SU-DHL-6 (cell line): ENCODE measurements around the gene BTBD2.
A peak's percentile ranks its signal among the peaks of the same experiment; 100 is the strongest.

Source experiments
- H2AFZ ChIP-seq: fragments of 200-600 bp; sonication (generic); 2 replicates; pipeline ENCODE4 v1.6.1; 2014; ENCODE audit warnings: low read depth, mild to moderate bottlenecking, moderate library complexity, mixed read lengths, antibody characterized with exemption, low read length; ENCODE audit not compliant: severe bottlenecking
- H3F3A ChIP-seq: fragments of 200-600 bp; shearing (Covaris generic); 2 replicates; pipeline ENCODE4 v1.6.0; 2016; ENCODE audit warnings: antibody characterized with exemption, mild to moderate bottlenecking; ENCODE audit not compliant: insufficient read depth
- H3K27ac ChIP-seq: fragments of 200-600 bp; sonication (generic); 2 replicates; pipeline ENCODE4 v1.5.1; 2016; ENCODE audit warnings: low read depth, mild to moderate bottlenecking, low read length, moderate library complexity, mixed read lengths
- H3K27me3 ChIP-seq: fragments of 200-600 bp; sonication (generic), shearing (Covaris generic); 2 replicates; pipeline ENCODE4 v1.6.0; 2014; ENCODE audit warnings: mild to moderate bottlenecking, low read length
- H3K36me3 ChIP-seq: fragments of 200-600 bp; sonication (generic); 2 replicates; pipeline ENCODE4 v1.6.1; 2014; ENCODE audit warnings: mild to moderate bottlenecking, low read length, mixed read lengths
- H3K4me2 ChIP-seq: fragments of 300-600, 200-600 bp; shearing (Covaris generic), sonication (generic); 2 replicates; pipeline ENCODE4 v1.6.0; 2014; ENCODE audit warnings: low read length, low read depth, mild to moderate bottlenecking; ENCODE audit not compliant: poor library complexity, severe bottlenecking
- H3K4me3 ChIP-seq: fragments of 200-600 bp; sonication (generic); 2 replicates; pipeline ENCODE4 v1.5.1; 2014; ENCODE audit warnings: antibody characterized with exemption, low read length, mild to moderate bottlenecking, mixed read lengths; ENCODE audit not compliant: insufficient read depth, poor library complexity, severe bottlenecking
- H3K79me2 ChIP-seq: fragments of 200-600 bp; sonication (generic); 2 replicates; pipeline ENCODE4 v1.6.1; 2014; ENCODE audit warnings: mild to moderate bottlenecking, low read length, moderate library complexity; ENCODE audit not compliant: insufficient read depth
- H3K9ac ChIP-seq: fragments of 200-600 bp; sonication (generic); 2 replicates; pipeline ENCODE4 v1.7.0; 2014; ENCODE audit warnings: mild to moderate bottlenecking, low read length
- H3K9me2 ChIP-seq: fragments of 200-600 bp; sonication (generic); replicated peaks from 2 replicates; pipeline ENCODE4 v1.6.1; 2014; ENCODE audit warnings: low read length; ENCODE audit not compliant: insufficient read depth
- H3K9me3 ChIP-seq: fragments of 200-600 bp; sonication (generic); 2 replicates; pipeline ENCODE4 v1.6.1; 2014; ENCODE audit warnings: low read length, mixed read lengths; ENCODE audit not compliant: insufficient read depth
- H4K20me1 ChIP-seq: fragments of 200-600 bp; sonication (generic); 2 replicates; pipeline ENCODE4 v1.6.1; 2014; ENCODE audit warnings: low read depth, mild to moderate bottlenecking, antibody characterized with exemption, low read length, moderate library complexity, mixed read lengths
- CTCF ChIP-seq: fragments of 200-600 bp; sonication (generic); IDR thresholded peaks from one replicate; pipeline ENCODE4 v1.5.1; 2017; ENCODE audit warnings: antibody characterized with exemption, mild to moderate bottlenecking, low read length, moderate library complexity; ENCODE audit not compliant: insufficient read depth, poor library complexity, severe bottlenecking
- EZH2phosphoT487 ChIP-seq: fragments of 200-600 bp; sonication (generic), shearing (Covaris generic); conservative IDR thresholded peaks from 2 replicates; pipeline ENCODE4 v1.6.1; 2018; ENCODE audit warnings: mild to moderate bottlenecking, antibody characterized with exemption, low read length, moderate library complexity, mixed read lengths

BTBD2 gene

DNA sequence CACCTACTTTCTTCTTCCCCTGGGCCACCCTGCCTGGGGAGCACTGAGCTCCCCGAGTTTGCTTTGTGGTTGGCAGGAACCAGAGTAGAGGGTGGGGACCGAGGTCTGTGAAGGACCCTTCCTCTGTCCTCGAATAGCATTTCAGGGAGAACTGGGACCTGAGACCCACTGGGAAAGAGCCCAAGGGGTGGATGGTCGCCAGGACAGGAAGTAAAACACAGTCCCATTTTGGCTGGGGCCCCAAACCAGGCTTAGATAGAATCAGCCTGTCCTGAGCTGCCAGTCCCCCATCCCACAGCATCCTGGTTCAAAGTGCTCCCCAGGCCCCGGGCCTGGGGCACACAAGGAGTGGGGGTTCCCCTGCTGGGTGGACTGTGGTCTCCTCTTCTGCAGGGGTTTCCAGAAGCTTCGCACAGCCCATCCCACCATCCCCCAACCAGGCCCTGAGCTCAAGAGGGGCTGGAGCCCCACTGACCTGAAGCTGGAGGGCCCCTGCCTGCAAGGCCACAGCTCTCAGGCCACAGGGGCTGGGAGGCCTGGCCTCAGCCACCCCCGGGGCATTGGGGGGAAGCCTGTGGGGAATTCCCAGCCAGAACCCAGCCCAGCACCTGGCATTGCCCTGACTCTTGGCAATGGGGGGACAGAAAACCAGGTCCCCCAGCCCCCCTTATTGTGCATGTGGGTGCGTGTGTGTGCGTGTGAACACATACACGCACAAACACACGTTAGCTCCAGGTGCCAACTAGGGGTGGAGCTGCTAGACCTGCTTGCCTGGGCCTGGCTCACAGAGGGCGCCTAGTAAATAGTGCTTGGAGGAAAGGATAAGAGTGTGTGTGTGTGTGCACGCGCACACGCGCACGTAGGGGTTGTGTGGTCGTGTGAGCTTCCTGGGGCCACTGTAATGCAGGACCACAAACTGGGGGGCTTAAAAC lies 36.5 kb upstream of the BTBD2 start:
- no peaks in the 10 kb centered on the region for H3K27me3 ChIP-seq
- H4K20me1 ChIP-seq: no peaks in the 10 kb centered on the region; the same call in 1 of the 2 replicates
- H2AFZ ChIP-seq: no peak overlapping the region
- H3K79me2 ChIP-seq: peaks cover 37% of the 10 kb centered on the region
- H3K9me2 ChIP-seq: no peaks in the 10 kb centered on the region
- H3K9ac ChIP-seq: peak overlapping the region; percentile 42
- H3F3A ChIP-seq: peaks cover 27% of the 10 kb centered on the region
- H3K9me3 ChIP-seq: no peaks in the 10 kb centered on the region
- peak overlapping the region; percentile 94 for H3K27ac ChIP-seq
- no peak for TF ChIP-seq CTCF
- no peak for TF ChIP-seq EZH2phosphoT487
- no peak overlapping the region for H3K4me3 ChIP-seq
- H3K36me3 ChIP-seq: no peaks in the 10 kb centered on the region
- H3K4me2 ChIP-seq: peak overlapping the region; percentile 52

DNA sequence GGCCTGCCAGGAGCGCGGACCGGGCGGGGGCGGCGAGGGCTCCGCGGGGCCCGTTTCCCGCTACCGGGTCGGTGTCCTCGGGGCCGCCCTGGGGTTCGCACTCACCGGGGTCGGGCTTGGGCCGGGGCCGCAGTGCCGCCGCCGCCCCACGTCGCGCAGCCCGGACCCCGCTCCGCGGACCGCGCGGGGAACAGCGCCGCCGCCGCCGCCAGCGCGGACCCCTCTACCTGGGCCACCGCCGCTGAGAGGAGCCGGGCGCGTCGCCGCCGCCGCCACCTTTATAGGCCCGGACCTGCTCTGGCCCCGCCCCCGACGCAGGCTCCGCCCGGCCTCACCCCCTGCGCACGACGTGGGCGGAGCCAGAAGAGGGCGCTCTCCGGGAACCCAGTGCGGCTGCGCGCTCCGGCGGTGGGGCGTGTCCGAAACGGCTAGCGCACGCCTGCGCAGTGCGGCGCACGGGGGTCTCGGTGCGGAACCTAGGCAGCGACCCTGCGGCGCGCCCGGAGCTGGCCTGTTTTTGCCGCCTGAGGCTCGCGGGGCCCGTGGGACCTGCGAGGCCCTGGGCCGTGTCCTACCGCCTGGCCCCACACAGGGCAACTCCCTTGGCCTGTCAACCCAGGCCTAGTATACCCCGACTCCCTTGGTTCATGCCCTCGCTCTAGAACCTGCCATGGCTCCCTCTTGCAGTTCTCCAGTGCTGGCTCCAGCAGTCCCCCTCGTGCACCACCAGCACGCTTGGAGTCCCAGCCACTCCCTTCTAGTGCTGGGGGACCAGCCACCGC lies 35.7 kb upstream of the BTBD2 start, which contains the start of gene MKNK2:
MKNK2 (minus strand) TSS at position 254 of the 782 bp plus-strand sequence. CDS start 393 bp downstream, outside the sequence.
- no peak within 1 kb of the TSS for H2AFZ ChIP-seq
- H3K4me3 ChIP-seq: peak within 1 kb of the TSS; percentile 81
- no peaks in the 10 kb centered on the region for H3K27me3 ChIP-seq

More for the DNA sequence above, 35.7 kb upstream of the BTBD2 start, which contains the start of gene MKNK2:
- peaks cover 27% of the 10 kb centered on the region for H3F3A ChIP-seq
- H3K79me2 ChIP-seq: peaks cover 42% of the 10 kb centered on the region
- no peaks in the 10 kb centered on the region for H3K9me3 ChIP-seq
- peak within 1 kb of the TSS; percentile 94 for H3K27ac ChIP-seq
- H3K9me2 ChIP-seq: no peaks in the 10 kb centered on the region
- H4K20me1 ChIP-seq: no peaks in the 10 kb centered on the region; the same call in 1 of the 2 replicates
- TF ChIP-seq CTCF (peak; percentile 32), EZH2phosphoT487 (no peak)
- no peaks in the 10 kb centered on the region for H3K36me3 ChIP-seq
- H3K4me2 ChIP-seq: peak within 1 kb of the TSS; percentile 70
- H3K9ac ChIP-seq: peak within 1 kb of the TSS; percentile 89
